Breast epithelium (tissue), 3 donors: ENCODE data around the gene SLC4A7.

Source experiments
- POLR2A ChIP-seq: fragments of 450-650 bp; IDR thresholded peaks from one replicate; pipeline ENCODE4 v1.6.1; 2016; ENCODE audit warnings: antibody characterized with exemption, mild to moderate bottlenecking, moderate library complexity
- POLR2AphosphoS5 ChIP-seq, 3 donors: sonication (generic); formaldehyde crosslinking; IDR thresholded peaks; one replicate each; pipeline ENCODE4 v1.6.1; 2017; ENCODE audit warnings: antibody characterized with exemption in 3 of 3
- TF ChIP-seq, protein P1 (sequence below), 3 donors: fragments of 450-650 bp; IDR thresholded peaks; one replicate each; pipeline ENCODE4 v1.5.1; 2016 to 2017; ENCODE audit warnings: antibody characterized with exemption in 3 of 3, mild to moderate bottlenecking in 3 of 3, moderate library complexity in 3 of 3

DNA sequence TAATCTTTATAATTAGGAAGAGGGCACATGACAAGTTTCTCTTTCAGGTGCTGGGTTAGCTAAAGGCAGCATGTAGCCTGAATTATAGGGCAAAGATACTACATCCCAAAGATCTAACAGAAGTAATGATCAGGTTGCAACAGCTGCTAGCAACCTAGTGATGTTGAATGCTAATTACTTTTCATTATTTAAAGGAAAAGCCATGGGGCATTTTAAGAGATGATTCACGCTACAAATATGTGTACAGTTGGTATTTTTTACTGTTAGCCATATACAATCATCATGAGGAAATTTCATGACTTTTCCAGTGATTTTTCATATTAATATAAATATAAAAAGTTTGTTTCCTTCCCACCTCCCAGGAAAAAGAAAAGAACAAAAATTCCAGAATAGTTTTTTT, 158.0 kb downstream of the SLC4A7 start:
- TF ChIP-seq, protein P1, sequence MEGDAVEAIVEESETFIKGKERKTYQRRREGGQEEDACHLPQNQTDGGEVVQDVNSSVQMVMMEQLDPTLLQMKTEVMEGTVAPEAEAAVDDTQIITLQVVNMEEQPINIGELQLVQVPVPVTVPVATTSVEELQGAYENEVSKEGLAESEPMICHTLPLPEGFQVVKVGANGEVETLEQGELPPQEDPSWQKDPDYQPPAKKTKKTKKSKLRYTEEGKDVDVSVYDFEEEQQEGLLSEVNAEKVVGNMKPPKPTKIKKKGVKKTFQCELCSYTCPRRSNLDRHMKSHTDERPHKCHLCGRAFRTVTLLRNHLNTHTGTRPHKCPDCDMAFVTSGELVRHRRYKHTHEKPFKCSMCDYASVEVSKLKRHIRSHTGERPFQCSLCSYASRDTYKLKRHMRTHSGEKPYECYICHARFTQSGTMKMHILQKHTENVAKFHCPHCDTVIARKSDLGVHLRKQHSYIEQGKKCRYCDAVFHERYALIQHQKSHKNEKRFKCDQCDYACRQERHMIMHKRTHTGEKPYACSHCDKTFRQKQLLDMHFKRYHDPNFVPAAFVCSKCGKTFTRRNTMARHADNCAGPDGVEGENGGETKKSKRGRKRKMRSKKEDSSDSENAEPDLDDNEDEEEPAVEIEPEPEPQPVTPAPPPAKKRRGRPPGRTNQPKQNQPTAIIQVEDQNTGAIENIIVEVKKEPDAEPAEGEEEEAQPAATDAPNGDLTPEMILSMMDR (IDR thresholded peaks at IDR 0.05), result no peak
- TF ChIP-seq POLR2AphosphoS5 (IDR thresholded peaks at IDR 0.05) (no peak), POLR2A (no peak)
